DND-41 (cell line): ENCODE measurements around the gene NSUN2.
A peak's percentile ranks its signal among the peaks of the same experiment; 100 is the strongest.

Experiments
- ATAC-seq: fragments of 200-7000 bp; cut with Tn5 transposase; 3 replicates; pipeline ENCODE4 v1.9.1; 2021; ENCODE audit warnings: low read depth; ENCODE audit not compliant: insufficient read depth
- DNase-seq: peaks from one replicate; pipeline ENCODE4 v3.0.0-alpha.2; 2020
- H2AFZ ChIP-seq: 2 replicates; pipeline ENCODE4 v1.6.0; 2012; ENCODE audit warnings: low read depth, low read length
- H3K27ac ChIP-seq: 2 replicates; pipeline ENCODE4 v1.5.1; 2012; ENCODE audit warnings: low read length, inconsistent platforms
- H3K27me3 ChIP-seq: fragments of 200-600 bp; sonication (generic); 2 replicates; pipeline ENCODE4 v1.6.0; 2012; ENCODE audit warnings: low read length, mild to moderate bottlenecking, inconsistent platforms; ENCODE audit not compliant: insufficient read depth, poor library complexity
- H3K36me3 ChIP-seq: 2 replicates; pipeline ENCODE4 v1.5.1; 2012; ENCODE audit warnings: low read length, inconsistent platforms; ENCODE audit not compliant: insufficient read depth
- H3K4me1 ChIP-seq: 2 replicates; pipeline ENCODE4 v1.5.1; 2012; ENCODE audit warnings: mild to moderate bottlenecking, low read length; ENCODE audit not compliant: insufficient read depth
- H3K4me2 ChIP-seq: 2 replicates; pipeline ENCODE4 v1.6.0; 2012; ENCODE audit warnings: mild to moderate bottlenecking, moderate library complexity, low read length, inconsistent platforms; ENCODE audit not compliant: insufficient read depth
- H3K4me3 ChIP-seq, 2 experiments: fragments of 200-600 bp in 1 of 2; shearing (Covaris generic) in 1 of 2; 2 replicates each; pipeline ENCODE4 v1.5.1; 2012 to 2016; ENCODE audit warnings: inconsistent platforms in 2 of 2, low read length in 2 of 2, mild to moderate bottlenecking in 2 of 2, low read depth in 1 of 2, moderate library complexity in 1 of 2
- H3K79me2 ChIP-seq: 2 replicates; pipeline ENCODE4 v1.6.0; 2012; ENCODE audit warnings: low read length, inconsistent platforms; ENCODE audit not compliant: insufficient read depth
- H3K9ac ChIP-seq: 2 replicates; pipeline ENCODE4 v1.6.0; 2012; ENCODE audit warnings: low read depth, mild to moderate bottlenecking, inconsistent platforms, low read length, moderate library complexity
- H3K9me3 ChIP-seq: 2 replicates; pipeline ENCODE4 v1.5.1; 2012; ENCODE audit warnings: low read length, moderate library complexity, mild to moderate bottlenecking, inconsistent platforms; ENCODE audit not compliant: insufficient read depth, severe bottlenecking
- H4K20me1 ChIP-seq: 2 replicates; pipeline ENCODE4 v1.6.0; 2012; ENCODE audit warnings: low read length; ENCODE audit not compliant: insufficient read depth
- CTCF ChIP-seq: IDR thresholded peaks from 2 replicates; pipeline ENCODE4 v1.5.1; 2012; ENCODE audit warnings: borderline replicate concordance, low read length, moderate library complexity, mild to moderate bottlenecking; ENCODE audit not compliant: poor library complexity, severe bottlenecking; ENCODE audit errors: extremely low read depth
- EZH2 ChIP-seq: IDR thresholded peaks from 3 replicates; pipeline ENCODE4 v1.6.1; 2012; ENCODE audit warnings: borderline replicate concordance, low read depth, mild to moderate bottlenecking, moderate library complexity, low read length, inconsistent platforms; ENCODE audit not compliant: severe bottlenecking

NSUN2 gene

GRCh38 chr5:6632888-6633468, at the start of gene NSUN2, which contains the start of gene SRD5A1:
Gene NSUN2, minus strand, starts transcription at chr5:6633044. Its CDS starts 65 bp downstream, at chr5:6632979.
Gene SRD5A1, plus strand, starts transcription at chr5:6633440. Its CDS starts 137 bp downstream, at chr5:6633577.
- Histone ChIP-seq H3K9me3 (no peaks in the 10 kb centered on the region), H3K27me3 (no peaks in the 10 kb centered on the region), H3K36me3 (peaks cover 38% of the 10 kb centered on the region), H3K4me2 (peak within 1 kb of the TSS; percentile 87), H3K4me3 (peak within 1 kb of the TSS; percentile 65 to 75), H3K4me1 (peaks cover 48% of the 10 kb centered on the region), H3K79me2 (peaks cover 71% of the 10 kb centered on the region), H2AFZ (peak within 1 kb of the TSS; percentile 88), H3K27ac (peak within 1 kb of the TSS; percentile 93), H3K9ac (peak within 1 kb of the TSS; percentile 80), H4K20me1 (peaks cover 41% of the 10 kb centered on the region)
- peak; percentile 87 for DNase-seq
- TF ChIP-seq EZH2 = no peak
- no peak for TF ChIP-seq CTCF
- ATAC-seq = peak; percentile 85

GRCh38 chr5:6682239-6682638, 49.4 kb upstream of the NSUN2 start:
- H3K36me3 ChIP-seq = no peaks in the 10 kb centered on the region
- H3K4me2 ChIP-seq = no peak overlapping the region
- ATAC-seq (no peak), DNase-seq (no peak)
- no peak overlapping the region for H3K27ac ChIP-seq
- no peaks in the 10 kb centered on the region for H3K9me3 ChIP-seq
- H3K79me2 ChIP-seq = no peaks in the 10 kb centered on the region
- no peak overlapping the region for H3K4me3 ChIP-seq
- no peak for TF ChIP-seq EZH2
- no peak for TF ChIP-seq CTCF
- no peak overlapping the region for H3K9ac ChIP-seq
- peaks cover 3% of the 10 kb centered on the region for H3K4me1 ChIP-seq
- H3K27me3 ChIP-seq = peaks cover 3% of the 10 kb centered on the region
- H2AFZ ChIP-seq = no peak overlapping the region
- H4K20me1 ChIP-seq = peaks cover 8% of the 10 kb centered on the region

GRCh38 chr5:6681682-6682081, 48.8 kb upstream of the NSUN2 start:
- no peak overlapping the region for H3K4me2 ChIP-seq

More at GRCh38 chr5:6681682-6682081, 48.8 kb upstream of the NSUN2 start:
- no peak overlapping the region for H3K9ac ChIP-seq
- H3K4me3 ChIP-seq = no peak overlapping the region
- peaks cover 3% of the 10 kb centered on the region for H3K27me3 ChIP-seq
- no peaks in the 10 kb centered on the region for H3K79me2 ChIP-seq
- H2AFZ ChIP-seq = no peak overlapping the region
- no peaks in the 10 kb centered on the region for H3K4me1 ChIP-seq
- no peak overlapping the region for H3K27ac ChIP-seq
- H3K36me3 ChIP-seq = no peaks in the 10 kb centered on the region
- H4K20me1 ChIP-seq = peaks cover 8% of the 10 kb centered on the region
- TF ChIP-seq CTCF (no peak), EZH2 (no peak)
- DNase-seq = no peak
- no peak for ATAC-seq
- H3K9me3 ChIP-seq = no peaks in the 10 kb centered on the region
